WERI-Rb-1 (cell line): ENCODE results near the gene F13A1.

Source experiments
- DNase-seq: peaks from one replicate; pipeline ENCODE4 v3.0.0-alpha.2; 2020
- H3K27ac ChIP-seq: fragments of 250-450 bp; sonication (Bioruptor Pico); 2 replicates; pipeline ENCODE4 v1.5.1; 2020; ENCODE audit warnings: mild to moderate bottlenecking, moderate library complexity
- H3K27me3 ChIP-seq: fragments of 250-450 bp; sonication (Bioruptor Pico); 2 replicates; pipeline ENCODE4 v1.5.1; 2021; ENCODE audit warnings: mild to moderate bottlenecking, low read depth, moderate library complexity; ENCODE audit not compliant: insufficient read depth, severe bottlenecking
- H3K36me3 ChIP-seq: fragments of 250-450 bp; sonication (Bioruptor Pico); 2 replicates; pipeline ENCODE4 v1.5.1; 2020; ENCODE audit warnings: mild to moderate bottlenecking, moderate library complexity
- H3K4me3 ChIP-seq: 2 replicates; pipeline ENCODE4 v1.5.1; 2011; ENCODE audit warnings: low read depth, mild to moderate bottlenecking, control low read depth, low read length
- H3K9me3 ChIP-seq: fragments of 250-450 bp; sonication (Bioruptor Pico); 2 replicates; pipeline ENCODE4 v1.5.1; 2021; ENCODE audit warnings: mild to moderate bottlenecking, moderate library complexity; ENCODE audit not compliant: severe bottlenecking
- TF ChIP-seq, protein P1 (sequence below): IDR thresholded peaks from 2 replicates; pipeline ENCODE4 v1.5.1; 2011; ENCODE audit warnings: low read depth, mild to moderate bottlenecking, control low read depth, inconsistent platforms, low read length

F13A1 gene

DNA sequence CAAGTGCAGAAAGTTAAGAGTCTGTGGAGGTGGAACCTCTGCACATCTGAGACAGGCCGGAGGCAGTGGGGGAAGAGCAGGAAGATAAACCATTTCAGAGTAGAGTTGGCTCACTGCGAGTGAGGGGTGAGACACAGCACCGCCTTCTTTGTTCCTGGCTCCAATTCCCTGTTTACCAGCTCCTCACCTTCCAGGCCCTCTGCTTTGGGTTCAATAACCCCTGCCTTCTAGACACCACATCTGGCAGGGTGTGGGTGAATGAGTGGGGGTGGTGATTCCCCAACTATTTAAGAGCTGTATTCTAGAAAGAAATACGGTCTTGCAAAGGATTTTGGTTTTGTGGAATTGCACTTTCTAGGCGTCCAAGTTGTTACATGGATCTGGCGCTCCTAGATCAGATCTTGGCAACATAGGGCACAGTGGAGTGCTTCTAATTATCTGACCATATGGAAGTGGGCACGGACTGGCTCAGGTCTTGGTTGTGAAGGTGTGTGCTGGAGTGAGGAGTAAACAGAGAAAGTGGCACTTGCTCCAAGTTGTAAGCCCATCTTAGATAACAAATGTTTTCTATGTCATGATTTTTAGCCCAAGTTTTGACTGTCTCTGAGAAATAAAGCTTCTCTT, 172.2 kb downstream of the F13A1 start:
- TF ChIP-seq, protein P1, sequence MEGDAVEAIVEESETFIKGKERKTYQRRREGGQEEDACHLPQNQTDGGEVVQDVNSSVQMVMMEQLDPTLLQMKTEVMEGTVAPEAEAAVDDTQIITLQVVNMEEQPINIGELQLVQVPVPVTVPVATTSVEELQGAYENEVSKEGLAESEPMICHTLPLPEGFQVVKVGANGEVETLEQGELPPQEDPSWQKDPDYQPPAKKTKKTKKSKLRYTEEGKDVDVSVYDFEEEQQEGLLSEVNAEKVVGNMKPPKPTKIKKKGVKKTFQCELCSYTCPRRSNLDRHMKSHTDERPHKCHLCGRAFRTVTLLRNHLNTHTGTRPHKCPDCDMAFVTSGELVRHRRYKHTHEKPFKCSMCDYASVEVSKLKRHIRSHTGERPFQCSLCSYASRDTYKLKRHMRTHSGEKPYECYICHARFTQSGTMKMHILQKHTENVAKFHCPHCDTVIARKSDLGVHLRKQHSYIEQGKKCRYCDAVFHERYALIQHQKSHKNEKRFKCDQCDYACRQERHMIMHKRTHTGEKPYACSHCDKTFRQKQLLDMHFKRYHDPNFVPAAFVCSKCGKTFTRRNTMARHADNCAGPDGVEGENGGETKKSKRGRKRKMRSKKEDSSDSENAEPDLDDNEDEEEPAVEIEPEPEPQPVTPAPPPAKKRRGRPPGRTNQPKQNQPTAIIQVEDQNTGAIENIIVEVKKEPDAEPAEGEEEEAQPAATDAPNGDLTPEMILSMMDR: no peak
- no peak overlapping the region for H3K4me3 ChIP-seq
- H3K36me3 ChIP-seq: no peaks in the 10 kb centered on the region
- no peak overlapping the region for H3K27ac ChIP-seq
- H3K27me3 ChIP-seq: peaks cover 6% of the 10 kb centered on the region
- DNase-seq: no peak
- peaks cover 7% of the 10 kb centered on the region for H3K9me3 ChIP-seq

DNA sequence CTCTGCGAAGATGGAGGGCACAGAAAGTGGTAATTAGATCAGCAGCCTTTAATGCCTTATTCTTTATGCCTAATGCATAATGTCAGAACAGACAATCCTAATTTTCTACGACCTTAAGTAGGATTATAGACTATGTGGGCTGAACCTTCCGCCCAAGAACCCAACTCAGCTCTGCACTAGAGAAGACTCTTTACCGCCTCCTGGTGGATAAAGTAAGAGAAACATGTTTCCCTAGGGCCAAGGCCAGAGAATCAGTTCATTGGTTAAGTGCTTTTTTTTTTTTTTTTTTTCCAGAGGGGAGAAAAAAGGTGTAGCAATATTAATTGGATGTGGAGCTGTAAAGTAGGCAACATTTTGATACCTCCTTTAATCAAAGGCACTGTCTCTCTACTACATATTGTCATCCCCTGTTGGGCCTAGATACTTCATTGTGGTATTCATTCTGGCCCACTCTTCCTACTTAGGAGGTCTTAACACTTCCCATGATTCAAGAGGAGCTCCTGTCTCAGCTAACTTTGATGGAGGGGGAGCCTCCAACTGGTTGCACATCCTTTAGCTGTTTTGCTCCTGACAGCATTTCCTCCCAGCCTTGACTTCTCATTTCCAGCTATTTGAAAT, 188.9 kb downstream of the F13A1 start:
- Histone ChIP-seq H3K4me3 (no peak overlapping the region), H3K27me3 (no peaks in the 10 kb centered on the region), H3K27ac (no peak overlapping the region), H3K9me3 (no peaks in the 10 kb centered on the region), H3K36me3 (no peaks in the 10 kb centered on the region)
- peak; percentile 77 for DNase-seq
- TF ChIP-seq, protein P1: peak; percentile 64

DNA sequence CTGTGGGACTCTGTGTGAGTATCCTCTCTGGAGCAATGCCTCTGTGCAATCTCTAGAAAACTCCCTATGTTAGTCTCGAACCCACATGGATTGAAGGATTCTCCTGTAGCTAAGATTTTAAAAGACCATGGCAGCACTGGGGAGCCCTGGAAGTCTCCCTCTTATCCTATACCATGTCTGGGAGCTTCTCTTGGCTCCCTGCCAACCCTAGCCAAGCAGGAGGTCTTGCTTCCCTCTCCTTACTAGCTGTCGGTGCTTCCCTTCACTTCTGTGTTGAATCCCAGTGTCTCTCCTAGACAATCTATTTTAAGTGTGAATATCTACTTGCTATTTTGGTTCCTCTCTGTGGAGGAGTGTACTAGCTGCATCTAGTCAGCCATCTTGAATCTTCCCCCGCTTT, 195.0 kb downstream of the F13A1 start:
- H3K27ac ChIP-seq: no peak overlapping the region
- peaks cover 7% of the 10 kb centered on the region for H3K9me3 ChIP-seq
- no peaks in the 10 kb centered on the region for H3K36me3 ChIP-seq
- TF ChIP-seq, protein P1: no peak
- DNase-seq: no peak
- H3K4me3 ChIP-seq: no peak overlapping the region
- no peaks in the 10 kb centered on the region for H3K27me3 ChIP-seq

DNA sequence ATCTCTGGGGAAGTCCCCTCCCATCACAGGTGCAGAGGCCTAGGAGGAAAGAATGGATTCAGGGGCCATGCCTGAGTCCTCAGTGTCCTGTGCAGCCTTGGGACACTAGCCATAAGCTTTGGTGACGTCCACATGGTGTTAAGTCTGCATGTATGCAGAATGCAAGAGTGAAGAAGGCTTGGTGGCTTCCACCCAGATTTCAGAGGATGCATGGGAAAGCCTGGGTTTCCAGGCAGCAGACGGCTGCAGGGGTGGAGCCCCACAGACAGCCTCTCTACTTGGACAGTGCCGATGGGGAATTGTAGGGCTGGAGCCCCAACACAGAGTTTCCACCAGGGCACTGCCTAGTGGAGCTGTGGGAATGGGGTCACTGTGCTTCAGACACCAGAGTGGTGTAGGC, 196.7 kb downstream of the F13A1 start:
- no peak for DNase-seq

DNA sequence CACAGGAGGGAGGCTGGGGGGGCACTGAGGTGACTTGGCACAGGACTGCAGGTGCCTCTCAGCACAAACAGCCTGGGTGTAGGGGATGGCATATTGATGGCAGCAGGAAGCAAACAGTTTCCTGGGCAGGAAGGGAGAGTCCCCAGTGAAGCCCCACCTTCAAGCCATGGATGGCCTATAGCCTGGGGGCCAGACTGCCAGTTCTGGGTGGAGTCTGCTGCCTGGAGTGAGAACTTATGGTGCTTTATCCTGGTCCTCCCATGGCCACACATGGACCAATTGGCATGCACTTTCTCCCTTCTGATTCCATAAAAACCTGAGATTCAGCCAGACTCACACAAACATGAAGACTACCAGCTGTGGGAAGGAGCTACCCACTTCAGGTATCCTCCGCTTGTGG, 198.5 kb downstream of the F13A1 start:
- TF ChIP-seq, protein P1: no peak
- peaks cover 9% of the 10 kb centered on the region for H3K27me3 ChIP-seq
- peaks cover 7% of the 10 kb centered on the region for H3K9me3 ChIP-seq
- no peaks in the 10 kb centered on the region for H3K36me3 ChIP-seq
- H3K4me3 ChIP-seq: no peak overlapping the region
- no peak overlapping the region for H3K27ac ChIP-seq
- DNase-seq: no peak

More for the DNA sequence above, 196.7 kb downstream of the F13A1 start:
- Histone ChIP-seq H3K36me3 (no peaks in the 10 kb centered on the region), H3K9me3 (peaks cover 7% of the 10 kb centered on the region), H3K27me3 (peaks cover 7% of the 10 kb centered on the region), H3K4me3 (no peak overlapping the region), H3K27ac (no peak overlapping the region)
- TF ChIP-seq, protein P1: no peak
